ENCODE data around the gene SLCO2B1.

The SLCO2B1 gene

GRCh38 chr11:75225794-75226193 lies 74.9 kb downstream of the SLCO2B1 start:
- DNase-seq (ENCODE audit: low read depth): no peak
- no peak for TF ChIP-seq CTCF (IDR thresholded peaks at IDR 0.05; ENCODE audit: insufficient read depth, low read depth, low read length, missing control alignments)
- no peak overlapping the region for H3K4me3 ChIP-seq (ENCODE audit: low read depth, low read length)

- TF ChIP-seq CTCF (IDR thresholded peaks at IDR 0.05; ENCODE audit: insufficient read depth, low read depth, low read length, missing control alignments): no peak
- DNase-seq (ENCODE audit: low read depth): no peak
- no peak overlapping the region for H3K4me3 ChIP-seq (ENCODE audit: low read depth, low read length)
Measured at GRCh38 chr11:75229466-75229865, 78.6 kb downstream of the SLCO2B1 start.

GRCh38 chr11:75230621-75231020 lies 79.7 kb downstream of the SLCO2B1 start:
- no peak for DNase-seq (ENCODE audit: low read depth)
- H3K4me3 ChIP-seq (ENCODE audit: low read depth, low read length): no peak overlapping the region
- TF ChIP-seq CTCF (IDR thresholded peaks at IDR 0.05; ENCODE audit: insufficient read depth, low read depth, low read length, missing control alignments): no peak

GRCh38 chr11:75233754-75234172 lies 82.9 kb downstream of the SLCO2B1 start:
- TF ChIP-seq CTCF (IDR thresholded peaks at IDR 0.05; ENCODE audit: insufficient read depth, low read depth, low read length, missing control alignments): no peak
- peak; percentile 23 for DNase-seq (ENCODE audit: low read depth)

GRCh38 chr11:75236062-75236461 lies 85.2 kb downstream of the SLCO2B1 start:
- no peak for DNase-seq (ENCODE audit: low read depth)
- TF ChIP-seq CTCF (IDR thresholded peaks at IDR 0.05; ENCODE audit: insufficient read depth, low read depth, low read length, missing control alignments): no peak
- no peak overlapping the region for H3K4me3 ChIP-seq (ENCODE audit: low read depth, low read length)

More at GRCh38 chr11:75233754-75234172, 82.9 kb downstream of the SLCO2B1 start:
- H3K4me3 ChIP-seq (ENCODE audit: low read depth, low read length): no peak overlapping the region

- no peak for TF ChIP-seq CTCF (IDR thresholded peaks at IDR 0.05; ENCODE audit: insufficient read depth, low read depth, low read length, missing control alignments)
- no peak for DNase-seq (ENCODE audit: low read depth)
- no peak overlapping the region for H3K4me3 ChIP-seq (ENCODE audit: low read depth, low read length)
Measured at GRCh38 chr11:75237050-75237449, 86.1 kb downstream of the SLCO2B1 start.
